ENCODE data around the gene RNF207.

- TF ChIP-seq CTCF (IDR thresholded peaks at IDR 0.05) (no peak), POLR2A (IDR thresholded peaks at IDR 0.05) (no peak)
These were observed 15.4 kb downstream of the RNF207 start for GRCh38 chr1:6221210-6221784.

Measured in thyroid gland (tissue), 4 donors.